ENCODE measurements around the gene CHD6.

DNA sequence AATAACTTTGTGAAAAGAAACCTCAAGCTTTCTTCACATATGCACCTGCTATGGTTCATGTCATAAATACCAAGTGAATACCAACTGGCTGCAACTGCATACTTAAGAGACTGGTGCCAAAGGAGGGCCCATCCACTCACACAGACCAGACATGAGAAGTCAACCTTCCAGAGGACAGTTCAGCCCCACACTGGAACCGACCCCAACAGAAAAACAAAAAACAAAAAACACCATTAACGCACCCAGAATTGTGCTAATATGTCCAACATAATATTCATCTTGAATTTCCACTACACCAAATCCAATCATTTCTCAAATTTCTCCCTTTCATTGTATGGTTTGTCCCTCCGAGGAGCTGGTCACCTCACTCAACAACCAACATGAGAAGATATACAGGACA, 42.8 kb downstream of the CHD6 start:
- TF ChIP-seq, protein P1, sequence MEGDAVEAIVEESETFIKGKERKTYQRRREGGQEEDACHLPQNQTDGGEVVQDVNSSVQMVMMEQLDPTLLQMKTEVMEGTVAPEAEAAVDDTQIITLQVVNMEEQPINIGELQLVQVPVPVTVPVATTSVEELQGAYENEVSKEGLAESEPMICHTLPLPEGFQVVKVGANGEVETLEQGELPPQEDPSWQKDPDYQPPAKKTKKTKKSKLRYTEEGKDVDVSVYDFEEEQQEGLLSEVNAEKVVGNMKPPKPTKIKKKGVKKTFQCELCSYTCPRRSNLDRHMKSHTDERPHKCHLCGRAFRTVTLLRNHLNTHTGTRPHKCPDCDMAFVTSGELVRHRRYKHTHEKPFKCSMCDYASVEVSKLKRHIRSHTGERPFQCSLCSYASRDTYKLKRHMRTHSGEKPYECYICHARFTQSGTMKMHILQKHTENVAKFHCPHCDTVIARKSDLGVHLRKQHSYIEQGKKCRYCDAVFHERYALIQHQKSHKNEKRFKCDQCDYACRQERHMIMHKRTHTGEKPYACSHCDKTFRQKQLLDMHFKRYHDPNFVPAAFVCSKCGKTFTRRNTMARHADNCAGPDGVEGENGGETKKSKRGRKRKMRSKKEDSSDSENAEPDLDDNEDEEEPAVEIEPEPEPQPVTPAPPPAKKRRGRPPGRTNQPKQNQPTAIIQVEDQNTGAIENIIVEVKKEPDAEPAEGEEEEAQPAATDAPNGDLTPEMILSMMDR (tag by site-specific recombination; IDR thresholded peaks at IDR 0.05) = no peak
- TF ChIP-seq REST (tag by site-specific recombination; IDR thresholded peaks at IDR 0.05) (no peak), ZNF350 (tag by site-specific recombination; IDR thresholded peaks at IDR 0.05) (no peak), GFI1B (tag by site-specific recombination; IDR thresholded peaks at IDR 0.05) (no peak), ZNF274 (IDR thresholded peaks at IDR 0.05; ENCODE audit: low read length) (no peak), ZNF274 (tag by site-specific recombination; IDR thresholded peaks at IDR 0.05; ENCODE audit: borderline replicate concordance) (no peak), ZNF792 (tag by site-specific recombination; IDR thresholded peaks at IDR 0.05) (no peak), MEIS1 (CRISPR knock-in tag; IDR thresholded peaks at IDR 0.05; ENCODE audit: borderline replicate concordance) (no peak), ZNF133 (tag by site-specific recombination; IDR thresholded peaks at IDR 0.05) (no peak), ZNF354C (tag by site-specific recombination; IDR thresholded peaks at IDR 0.05; ENCODE audit: borderline replicate concordance, low read depth) (no peak), ZSCAN30 (tag by site-specific recombination; IDR thresholded peaks at IDR 0.05) (no peak), ZNF416 (tag by site-specific recombination; IDR thresholded peaks at IDR 0.05) (no peak), ZNF449 (tag by site-specific recombination; IDR thresholded peaks at IDR 0.05) (no peak), ZNF785 (tag by site-specific recombination; IDR thresholded peaks at IDR 0.05) (no peak)
